Activated T-cell treated with anti-CD3 and anti-CD28 coated beads for 24 hours (primary cell): Measurements from ENCODE around the gene ARHGAP22.

ENCODE experiments used
- DNase-seq: peaks from one replicate; pipeline ENCODE4 v3.0.0-alpha.2; 2020; ENCODE audit warnings: low read depth

ARHGAP22 gene

GRCh38 chr10:48463318-48464003 lies 141.4 kb downstream of the ARHGAP22 start:
- no peak for DNase-seq

- no peak for DNase-seq
These were observed 142.3 kb downstream of the ARHGAP22 start for GRCh38 chr10:48462482-48463020.

GRCh38 chr10:48461623-48462481 lies 143.0 kb downstream of the ARHGAP22 start:
- no peak for DNase-seq

- no peak for DNase-seq
These were observed 144.7 kb downstream of the ARHGAP22 start for GRCh38 chr10:48460182-48460581.

GRCh38 chr10:48459270-48460150 lies 145.4 kb downstream of the ARHGAP22 start:
- DNase-seq = no peak

GRCh38 chr10:48458662-48459048 lies 146.2 kb downstream of the ARHGAP22 start:
- DNase-seq = no peak

GRCh38 chr10:48457949-48458661 lies 146.8 kb downstream of the ARHGAP22 start:
- no peak for DNase-seq

GRCh38 chr10:48456808-48457761 lies 147.8 kb downstream of the ARHGAP22 start:
- DNase-seq = no peak

- no peak for DNase-seq
These were observed 148.5 kb downstream of the ARHGAP22 start for GRCh38 chr10:48456361-48456804.

- DNase-seq = no peak
These were observed 149.3 kb downstream of the ARHGAP22 start for GRCh38 chr10:48455392-48456151.

GRCh38 chr10:48455055-48455391 lies 149.8 kb downstream of the ARHGAP22 start:
- DNase-seq = no peak

- no peak for DNase-seq
These were observed 150.4 kb downstream of the ARHGAP22 start for GRCh38 chr10:48454302-48455054.

GRCh38 chr10:48453451-48454301 lies 151.2 kb downstream of the ARHGAP22 start:
- no peak for DNase-seq

- no peak for DNase-seq
These were observed 151.9 kb downstream of the ARHGAP22 start for GRCh38 chr10:48452879-48453412.

GRCh38 chr10:48451969-48452878 lies 152.6 kb downstream of the ARHGAP22 start:
- DNase-seq = no peak

- no peak for DNase-seq
These were observed 154.0 kb downstream of the ARHGAP22 start for GRCh38 chr10:48450741-48451466.
